Natural killer cell treated with Interleukin-12 subunit alpha and Interleukin-12 subunit beta and Interleukin-15 and Interleukin-18, amount 100 ng/mL, for 72 hours (primary cell): ENCODE data around the gene TGOLN2. TPM values are rescaled to one million over a fixed set of nuclear protein-coding genes. Genes with fewer than 3 reads are reported as not detected.
"Not testable (repeated sequence)": the region's sequence is repeated elsewhere in the genome, so short reads cannot be mapped to it uniquely, and the experiment has no call there.

Source experiments
- ATAC-seq, 2 donors: fragments of 150-1000 bp; cut with Tn5 transposase in 1 of 2; sonication (Bioruptor Pico), chemical (Tn5 transposase) in 1 of 2; 2 replicates each; pipeline ENCODE4 v1.10.0; 2021
- DNase-seq: peaks from one replicate; pipeline ENCODE4 v3.0.0; 2022; ENCODE audit warnings: low spot score
- H3K27ac Mint-ChIP-seq, 2 donors: 1 replicate in 1 of 2; 2 replicates in 1 of 2; pipeline ENCODE4 v1.8.0; 2022; ENCODE audit warnings: mixed read lengths in 2 of 2, mild to moderate bottlenecking in 1 of 2, moderate library complexity in 1 of 2
- H3K27me3 Mint-ChIP-seq, 2 donors: 1 replicate in 1 of 2; 2 replicates in 1 of 2; pipeline ENCODE4 v1.8.0; 2022; ENCODE audit warnings: mixed read lengths in 2 of 2
- H3K36me3 Mint-ChIP-seq: one replicate; pipeline ENCODE4 v1.8.0; 2022; ENCODE audit warnings: mixed read lengths
- H3K4me1 Mint-ChIP-seq, 2 donors: 1 replicate in 1 of 2; 2 replicates in 1 of 2; pipeline ENCODE4 v1.8.0; 2022; ENCODE audit warnings: low read depth in 2 of 2, mixed read lengths in 2 of 2, mild to moderate bottlenecking in 1 of 2
- H3K4me3 Mint-ChIP-seq: one replicate; pipeline ENCODE4 v1.8.0; 2022; ENCODE audit warnings: mixed read lengths
- H3K9me3 Mint-ChIP-seq: 2 replicates; pipeline ENCODE4 v1.8.0; 2022; ENCODE audit warnings: mixed read lengths
- total RNA-seq, 2 donors: library from RNA; stranded (reverse); gene quantifications; one replicate each; pipeline ENCODE4 v1.2.3, GENCODE V29; 2022

Gene TGOLN2
- total RNA-seq, 2 donors from 2014 or later = 133 to 174 TPM

DNA sequence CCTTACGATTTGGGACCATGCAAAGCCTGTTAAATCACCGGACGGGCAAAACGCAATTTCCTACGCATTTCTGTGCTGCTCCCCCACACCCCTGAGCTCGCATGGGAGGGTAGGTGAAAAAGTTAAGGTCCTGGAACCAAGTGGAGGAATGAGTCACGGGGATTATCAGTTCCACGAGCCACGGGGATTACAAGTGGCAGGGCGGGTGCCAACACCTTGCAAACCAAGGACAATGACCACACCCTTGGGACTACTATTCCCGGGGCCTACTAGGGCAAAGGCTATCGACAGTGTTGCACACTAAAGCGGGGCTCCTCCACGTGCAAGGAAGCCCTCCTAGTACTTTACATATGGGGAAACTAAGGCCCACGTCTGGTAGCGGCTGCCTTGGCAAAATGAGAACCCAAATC, 26.1 kb upstream of the TGOLN2 start:
- H3K4me3 Mint-ChIP-seq = peak overlapping the region; percentile 99
- H3K9me3 Mint-ChIP-seq = no peaks in the 10 kb centered on the region
- peaks cover 10% of the 10 kb centered on the region for H3K36me3 Mint-ChIP-seq
- DNase-seq (no peak), ATAC-seq (peak; percentile 1)
- H3K27ac Mint-ChIP-seq = peak overlapping the region; percentile 91 to 97
- H3K4me1 Mint-ChIP-seq = peaks cover 23 to 32% of the 10 kb centered on the region in 2 donors
- H3K27me3 Mint-ChIP-seq = no peaks in the 10 kb centered on the region

DNA sequence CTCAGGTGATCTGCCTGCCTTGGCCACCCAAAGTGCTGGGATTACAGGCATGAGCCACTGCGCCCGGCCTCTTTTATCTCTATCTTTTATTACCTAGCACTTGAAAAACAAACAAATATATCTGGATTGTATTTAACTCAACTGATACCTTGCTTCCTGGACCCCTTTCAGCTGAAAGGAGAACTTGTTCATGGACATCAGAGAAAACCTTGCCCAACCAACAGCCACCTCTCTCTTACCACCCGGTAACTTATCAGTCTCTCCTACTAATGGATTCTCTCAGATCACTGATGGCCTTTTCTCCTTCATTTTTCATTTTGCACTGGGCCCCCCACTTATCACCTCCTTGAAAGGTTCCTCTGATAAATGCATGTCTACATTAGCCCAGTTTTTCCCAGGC, 19.8 kb upstream of the TGOLN2 start:
- DNase-seq (no peak), ATAC-seq (no peak)
- no peak overlapping the region for H3K27ac Mint-ChIP-seq
- peaks cover 6% of the 10 kb centered on the region for H3K36me3 Mint-ChIP-seq
- H3K4me1 Mint-ChIP-seq = no peaks in the 10 kb centered on the region
- no peak overlapping the region for H3K4me3 Mint-ChIP-seq
- no peaks in the 10 kb centered on the region for H3K9me3 Mint-ChIP-seq
- H3K27me3 Mint-ChIP-seq = no peaks in the 10 kb centered on the region

DNA sequence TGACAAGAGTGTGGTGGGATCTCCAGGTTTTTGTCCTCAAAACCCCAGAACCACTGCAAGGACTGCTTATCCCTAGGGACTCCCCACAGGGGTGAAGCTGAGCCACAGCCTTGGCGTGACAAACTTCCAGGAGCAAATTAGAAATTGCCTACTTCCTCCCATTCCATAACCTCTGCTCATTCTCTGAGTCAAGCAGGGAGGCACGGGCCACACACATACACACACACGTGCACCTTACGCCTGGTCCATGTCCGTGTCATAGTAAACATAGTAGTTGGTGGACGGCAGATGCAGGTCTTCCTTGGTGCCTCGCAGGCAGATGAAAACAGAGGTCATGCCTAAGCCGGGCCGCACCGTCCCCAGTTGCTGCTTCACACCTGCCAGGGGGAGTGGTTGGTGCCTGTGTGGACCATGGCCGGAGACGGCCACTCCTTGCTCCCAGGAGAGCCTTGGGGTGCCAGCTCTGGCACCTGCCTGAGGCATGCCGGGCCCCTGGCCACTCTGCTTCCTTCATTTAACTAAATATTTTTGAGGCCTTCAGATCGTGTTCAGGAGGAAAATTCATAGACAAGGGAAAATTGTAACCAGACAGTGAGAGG, 16.7 kb upstream of the TGOLN2 start:
- Mint-ChIP-seq H3K36me3 (peaks cover 6% of the 10 kb centered on the region), H3K4me3 (no peak overlapping the region), H3K4me1 (no peaks in the 10 kb centered on the region), H3K27me3 (no peaks in the 10 kb centered on the region), H3K9me3 (no peaks in the 10 kb centered on the region), H3K27ac (no peak overlapping the region)
- ATAC-seq (peak in 1 of 2 donors; percentile 34), DNase-seq (no peak)

DNA sequence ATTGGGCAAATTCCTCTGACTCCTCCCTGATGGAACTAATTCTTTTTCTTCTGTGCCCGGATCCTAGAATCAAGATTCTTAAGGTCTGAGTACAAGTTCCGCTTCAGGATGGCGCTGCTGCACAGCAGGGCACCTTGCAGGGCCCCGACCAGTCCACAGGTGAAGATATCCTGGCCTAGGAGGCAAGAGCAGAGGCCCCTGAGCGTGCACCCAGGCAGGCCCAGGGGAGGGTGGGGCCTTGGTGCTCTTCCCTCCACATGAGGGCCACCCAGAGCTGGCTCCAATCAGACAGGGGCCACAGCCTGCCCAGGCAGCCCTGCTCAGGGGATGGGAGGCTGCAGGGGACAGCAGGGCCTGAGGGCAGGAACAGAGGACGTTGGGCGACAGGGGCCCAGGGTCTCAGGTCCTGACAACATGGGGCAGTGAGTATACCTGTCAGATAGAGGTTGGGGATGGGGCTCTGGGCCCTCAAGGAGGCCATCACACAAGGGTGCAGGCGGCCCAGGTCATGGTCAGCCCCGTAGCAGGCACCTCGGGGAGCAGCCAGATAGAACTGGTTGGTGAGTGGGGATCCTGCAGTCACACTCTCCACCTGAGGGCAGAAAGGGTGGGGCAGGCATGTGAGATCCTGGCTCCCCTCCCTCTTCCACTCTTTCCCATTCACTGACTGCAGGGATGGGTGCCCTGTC, 15.6 kb upstream of the TGOLN2 start:
- not testable (repeated sequence) for H3K27ac Mint-ChIP-seq, H3K4me1 Mint-ChIP-seq
- peak in 1 of 2 donors; percentile 18 for ATAC-seq

DNA sequence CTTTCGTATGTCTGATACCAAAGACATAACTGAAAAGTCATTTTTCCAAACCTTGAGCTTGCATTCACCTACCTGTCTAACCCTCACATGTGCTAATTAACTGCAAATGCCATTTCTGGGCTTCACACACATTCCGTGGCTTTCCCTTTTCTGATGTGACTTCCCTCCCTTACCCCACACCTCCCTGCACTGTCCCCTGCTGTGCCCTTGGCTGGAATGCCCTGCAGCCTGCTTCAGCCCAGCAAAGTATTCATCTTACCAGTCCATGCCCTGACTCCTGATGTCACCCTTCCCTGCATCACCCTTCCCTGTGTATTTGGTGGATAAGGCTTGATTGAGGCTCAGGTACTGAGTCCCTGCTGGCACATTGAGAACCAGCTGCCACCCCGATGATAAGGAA, 14.4 kb upstream of the TGOLN2 start:
- H3K36me3 Mint-ChIP-seq = no peaks in the 10 kb centered on the region

More for the DNA sequence above, 15.6 kb upstream of the TGOLN2 start:
- not testable (repeated sequence) for DNase-seq, H3K27me3 Mint-ChIP-seq, H3K4me3 Mint-ChIP-seq, H3K9me3 Mint-ChIP-seq, H3K36me3 Mint-ChIP-seq

DNA sequence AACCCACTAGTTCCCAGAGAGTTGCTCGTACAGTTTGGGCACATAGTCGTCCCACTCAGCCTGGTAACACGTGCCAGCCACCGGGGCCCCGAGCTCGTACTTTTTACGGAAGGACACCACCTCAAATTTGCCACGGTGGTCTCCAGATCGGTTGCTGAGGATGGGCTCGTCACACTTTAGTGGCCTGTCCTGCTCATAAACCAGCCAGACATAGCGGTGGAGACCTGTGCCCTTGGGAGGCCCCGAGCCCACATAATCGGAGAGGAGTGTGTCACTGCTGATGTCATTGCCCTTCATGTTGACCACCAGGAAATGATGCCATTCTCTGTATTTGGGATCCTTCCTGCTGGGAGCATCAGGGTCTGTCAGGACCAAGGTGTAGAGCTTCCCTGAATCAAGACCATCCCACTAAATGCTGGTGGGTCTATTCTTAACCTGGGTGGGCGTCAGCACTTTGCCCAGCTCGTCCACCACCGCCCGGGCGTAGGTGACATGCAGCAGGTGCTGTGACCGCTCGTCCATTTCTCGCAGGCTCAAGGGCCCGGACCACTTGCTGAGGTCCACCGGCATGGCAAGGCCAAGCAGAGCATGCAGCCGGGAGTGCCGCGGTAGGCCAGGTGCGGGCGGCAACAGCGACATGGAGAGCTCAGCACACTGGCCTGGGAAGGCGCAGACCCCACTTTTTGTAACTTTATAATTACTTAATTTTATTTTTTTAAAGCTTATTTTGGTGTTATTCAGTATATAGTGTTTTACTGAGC, 13.7 kb upstream of the TGOLN2 start:
- Mint-ChIP-seq H3K27me3 (no peaks in the 10 kb centered on the region), H3K4me1 (no peaks in the 10 kb centered on the region), H3K36me3 (no peaks in the 10 kb centered on the region), H3K27ac (no peak overlapping the region), H3K4me3 (no peak overlapping the region), H3K9me3 (no peaks in the 10 kb centered on the region)
- no peak for ATAC-seq
- DNase-seq = no peak

More for the DNA sequence above, 14.4 kb upstream of the TGOLN2 start:
- DNase-seq = no peak
- ATAC-seq = no peak
- Mint-ChIP-seq H3K4me1 (no peaks in the 10 kb centered on the region), H3K9me3 (no peaks in the 10 kb centered on the region), H3K27ac (no peak overlapping the region), H3K4me3 (no peak overlapping the region), H3K27me3 (no peaks in the 10 kb centered on the region)

DNA sequence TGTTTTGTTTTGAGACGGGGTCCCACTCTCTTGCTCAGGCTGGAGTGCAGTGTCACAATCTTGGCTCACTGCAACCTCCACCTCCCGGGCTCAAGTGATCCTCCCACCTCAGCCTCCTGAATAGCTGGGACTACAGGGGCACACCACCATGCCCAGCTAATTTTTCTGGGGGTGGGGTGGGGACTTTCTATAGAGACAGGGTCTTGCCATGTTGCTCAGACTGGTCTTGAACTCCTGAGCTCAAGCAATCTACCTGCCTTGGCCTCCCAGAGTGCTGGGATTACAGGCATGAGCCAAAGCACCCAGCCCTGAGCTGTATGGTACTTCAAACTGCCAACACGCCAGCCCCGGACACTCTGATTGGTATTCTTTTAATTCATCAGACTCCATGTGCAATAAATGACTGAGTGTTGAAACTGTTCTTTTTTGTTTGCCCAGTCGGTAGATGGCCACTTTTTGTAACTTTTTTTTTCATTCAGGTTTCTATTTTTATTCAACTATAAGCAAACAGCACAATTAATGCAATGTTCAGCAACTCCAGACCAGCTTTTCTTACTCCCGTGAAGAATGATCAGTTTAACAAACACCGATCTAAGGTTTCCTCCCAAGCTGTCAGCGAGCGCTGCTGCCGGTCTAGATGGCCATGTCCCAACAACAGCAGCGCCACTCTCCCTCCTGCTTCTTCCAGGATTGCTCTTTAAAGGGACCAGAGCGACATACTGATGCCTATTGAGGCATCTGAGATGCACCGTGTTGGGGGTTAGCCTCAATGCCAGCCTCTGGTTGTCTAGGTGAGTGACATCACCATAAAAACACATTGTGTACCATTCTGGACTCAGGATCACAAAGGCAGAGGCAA, 12.5 kb upstream of the TGOLN2 start:
- DNase-seq (no peak), ATAC-seq (no peak)
- no peaks in the 10 kb centered on the region for H3K4me1 Mint-ChIP-seq
- no peak overlapping the region for H3K27ac Mint-ChIP-seq
- no peak overlapping the region for H3K4me3 Mint-ChIP-seq
- H3K27me3 Mint-ChIP-seq = no peaks in the 10 kb centered on the region
- H3K36me3 Mint-ChIP-seq = no peaks in the 10 kb centered on the region
- no peaks in the 10 kb centered on the region for H3K9me3 Mint-ChIP-seq

DNA sequence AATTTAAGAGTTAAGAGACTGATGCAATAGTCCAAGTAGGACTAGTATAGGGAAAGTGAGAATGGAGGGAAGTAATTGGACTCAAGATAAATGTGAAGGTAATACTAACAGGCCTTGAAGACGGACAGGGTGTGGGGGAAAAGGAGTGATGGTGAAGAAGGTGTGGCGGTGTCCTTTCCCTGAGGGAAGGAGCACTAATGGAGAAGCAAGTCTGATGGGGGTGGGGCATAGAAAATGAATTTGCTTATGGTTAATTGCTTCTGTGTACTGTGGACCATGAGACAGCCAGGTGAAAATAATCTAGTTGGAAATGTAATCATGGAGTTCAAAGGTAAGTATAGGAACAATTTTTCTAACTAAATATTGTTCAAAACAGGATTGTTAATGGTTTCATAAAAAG, 7.1 kb upstream of the TGOLN2 start:
- ATAC-seq (no peak), DNase-seq (no peak)
- no peak overlapping the region for H3K27ac Mint-ChIP-seq
- H3K4me1 Mint-ChIP-seq = peaks cover 4 to 10% of the 10 kb centered on the region in 2 donors
- H3K4me3 Mint-ChIP-seq = no peak overlapping the region
- no peaks in the 10 kb centered on the region for H3K27me3 Mint-ChIP-seq
- no peaks in the 10 kb centered on the region for H3K9me3 Mint-ChIP-seq
- no peaks in the 10 kb centered on the region for H3K36me3 Mint-ChIP-seq

DNA sequence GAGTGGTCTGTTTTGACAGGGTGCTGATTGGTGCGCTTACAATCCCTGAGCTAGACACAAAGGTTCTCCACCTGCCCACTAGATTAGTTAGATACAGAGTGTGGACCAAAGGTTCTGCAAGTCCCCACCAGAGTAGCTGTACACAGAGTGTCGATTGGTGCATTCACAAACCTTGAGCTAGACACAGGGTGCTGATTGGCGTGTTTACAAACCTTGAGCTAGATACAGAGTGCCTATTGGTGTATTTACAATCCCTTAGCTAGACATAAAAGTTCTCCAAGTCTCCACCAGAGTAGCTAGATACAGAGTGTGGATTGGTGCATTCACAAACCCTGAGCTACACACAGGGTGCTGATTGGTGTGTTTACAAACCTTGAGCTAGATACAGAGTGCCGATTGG, 6.1 kb upstream of the TGOLN2 start:
- H3K9me3 Mint-ChIP-seq, H3K27me3 Mint-ChIP-seq, H3K4me3 Mint-ChIP-seq, H3K36me3 Mint-ChIP-seq, H3K27ac Mint-ChIP-seq, ATAC-seq, DNase-seq: not testable (repeated sequence)
- peaks cover 4 to 11% of the 10 kb centered on the region in 2 donors for H3K4me1 Mint-ChIP-seq

DNA sequence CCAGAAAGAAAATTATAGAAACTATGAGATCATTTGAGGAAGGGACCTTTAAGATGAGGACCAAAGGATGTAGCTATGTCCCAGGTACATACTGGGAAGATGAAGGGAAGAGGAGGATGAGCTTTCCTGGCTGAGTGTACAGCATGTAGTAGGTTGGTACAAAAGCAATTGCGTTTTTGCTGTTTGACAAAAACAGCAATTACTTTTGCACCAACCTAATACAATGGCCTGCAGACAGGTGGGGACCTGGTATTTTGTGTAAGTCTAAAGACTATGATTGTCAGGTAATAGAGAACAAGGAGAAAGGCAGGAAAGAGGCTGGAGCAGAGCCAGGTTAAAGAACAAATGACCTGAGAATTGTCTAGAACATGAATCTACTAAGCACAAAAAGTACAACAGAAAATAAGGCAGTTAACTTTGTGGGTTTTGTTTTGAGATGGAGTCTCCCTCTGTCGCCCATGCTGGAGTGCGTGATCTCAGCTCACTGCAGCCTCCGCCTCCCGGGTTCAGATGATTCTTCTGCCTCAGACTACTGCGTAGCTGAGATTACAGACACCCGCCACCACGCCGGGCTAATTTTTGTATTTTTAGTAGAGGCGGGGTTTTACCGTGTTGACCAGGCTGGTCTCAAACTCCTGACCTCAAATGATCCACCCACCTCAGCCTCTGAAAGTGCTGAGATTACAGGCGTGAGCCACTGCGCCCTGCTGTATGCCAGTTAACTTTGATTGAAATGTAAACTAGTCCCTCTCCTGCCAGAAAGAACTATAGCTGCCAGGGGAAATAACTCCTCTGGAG, 3.2 kb upstream of the TGOLN2 start:
- ATAC-seq (no peak), DNase-seq (no peak)
- H3K4me1 Mint-ChIP-seq = peaks cover 11 to 26% of the 10 kb centered on the region in 2 donors
- peak overlapping the region; percentile 36 for H3K4me3 Mint-ChIP-seq
- peaks cover 16% of the 10 kb centered on the region for H3K36me3 Mint-ChIP-seq
- H3K9me3 Mint-ChIP-seq = no peaks in the 10 kb centered on the region
- H3K27ac Mint-ChIP-seq = no peak overlapping the region
- no peaks in the 10 kb centered on the region for H3K27me3 Mint-ChIP-seq

DNA sequence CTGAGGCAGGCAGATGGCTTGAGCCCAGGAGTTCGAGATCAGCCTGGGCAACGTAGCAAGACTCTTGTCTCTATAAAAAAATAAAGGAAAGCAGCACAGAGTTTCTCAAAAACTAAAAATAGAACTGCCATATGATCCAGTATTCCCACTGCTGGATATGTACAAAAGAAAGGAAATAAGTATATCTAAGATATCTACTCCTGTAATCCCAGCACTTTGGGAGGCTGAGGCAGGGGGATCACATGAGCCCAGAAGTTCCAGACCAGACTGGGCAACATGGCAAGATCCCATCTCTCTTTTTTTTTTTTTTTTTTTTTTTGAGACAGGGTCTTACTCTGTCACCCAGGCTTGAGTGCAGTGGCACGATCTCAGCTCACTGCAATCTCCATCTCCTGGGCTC, 1.9 kb upstream of the TGOLN2 start:
- ATAC-seq, H3K9me3 Mint-ChIP-seq, DNase-seq, H3K27me3 Mint-ChIP-seq, H3K4me3 Mint-ChIP-seq: not testable (repeated sequence)
- H3K4me1 Mint-ChIP-seq = peaks cover 21 to 38% of the 10 kb centered on the region in 2 donors
- H3K36me3 Mint-ChIP-seq = peaks cover 28% of the 10 kb centered on the region
- H3K27ac Mint-ChIP-seq = peak overlapping the region in 1 of 2 donors; percentile 99

DNA sequence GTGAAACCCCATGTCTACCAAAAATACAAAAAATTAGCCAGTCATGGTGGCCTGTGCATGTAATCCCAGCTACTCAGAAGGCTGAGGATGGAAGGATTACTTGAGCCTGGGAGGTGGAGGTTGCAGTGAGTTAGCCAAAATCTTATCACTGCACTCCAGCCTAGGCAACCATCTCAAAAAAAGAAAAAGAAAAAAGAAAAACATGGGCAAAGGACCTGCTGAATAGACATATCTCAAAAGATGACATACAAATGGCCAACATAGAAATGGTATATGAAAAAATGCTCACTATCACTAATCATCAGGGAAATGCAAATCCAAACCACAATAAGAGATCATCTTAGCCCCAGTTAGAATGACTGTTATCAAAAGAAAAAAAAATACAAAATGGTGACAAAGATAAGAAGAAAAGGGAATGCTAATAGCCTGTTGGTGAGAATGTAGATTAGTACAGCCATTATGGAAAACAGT, 1.4 kb upstream of the TGOLN2 start:
- DNase-seq = no peak
- H3K27ac Mint-ChIP-seq = peak overlapping the region; percentile 98 to 99
- no peaks in the 10 kb centered on the region for H3K9me3 Mint-ChIP-seq
- H3K36me3 Mint-ChIP-seq = peaks cover 30% of the 10 kb centered on the region
- H3K4me1 Mint-ChIP-seq = peaks cover 22 to 40% of the 10 kb centered on the region in 2 donors
- no peak for ATAC-seq
- no peak overlapping the region for H3K4me3 Mint-ChIP-seq
- H3K27me3 Mint-ChIP-seq = no peaks in the 10 kb centered on the region
